OCI-LY1 (cell line): ENCODE measurements around the gene PDE1C.

Experiments
- CTCF ChIP-seq: fragments of 200-600 bp; sonication (generic), shearing (Covaris generic); IDR thresholded peaks from 2 replicates; pipeline ENCODE4 v1.5.1; 2017; ENCODE audit warnings: mild to moderate bottlenecking, antibody characterized with exemption, low read length, moderate library complexity, mixed read lengths
- EZH2 ChIP-seq: fragments of 200-600 bp; sonication (generic), shearing (Covaris generic); IDR thresholded peaks from 2 replicates; pipeline ENCODE4 v1.8.0; 2017; ENCODE audit warnings: borderline replicate concordance, mixed run types, mild to moderate bottlenecking, antibody characterized with exemption, low read length, moderate library complexity, mixed read lengths

GRCh38 chr7:31783221-31783620, 287.0 kb downstream of the PDE1C start:
- TF ChIP-seq CTCF (no peak), EZH2 (no peak)
